Fibroblast of lung (primary cell): ENCODE results near the gene CTR9.

ENCODE experiments used
- CTCF ChIP-seq, 2 donors: IDR thresholded peaks in 1 of 2; conservative IDR thresholded peaks in 1 of 2; 1 replicate in 1 of 2; 2 replicates in 1 of 2; pipeline ENCODE4 v1.5.1; 2011 to 2012; ENCODE audit warnings: low read length in 2 of 2, control low read depth in 1 of 2, inconsistent platforms in 1 of 2, low read depth in 1 of 2, mild to moderate bottlenecking in 1 of 2
- EZH2 ChIP-seq: IDR thresholded peaks from 2 replicates; pipeline ENCODE4 v1.5.1; 2012; ENCODE audit warnings: low read length, control low read depth, mild to moderate bottlenecking; ENCODE audit errors: missing control alignments

GRCh38 chr11:10778217-10778970 lies 27.3 kb downstream of the CTR9 start:
- TF ChIP-seq CTCF (conservative IDR thresholded peaks at IDR 0.05 in 1 of 2, IDR thresholded peaks at IDR 0.05 in 1 of 2; ENCODE audit: low read depth in 1 of 2, low read length in 2 of 2) = no peak
- no peak for TF ChIP-seq EZH2
